ENCODE measurements around the gene PIWIL1. TPM values are rescaled to one million over a fixed set of nuclear protein-coding genes. Genes with fewer than 3 reads are reported as not detected.

PIWIL1 gene
- total RNA-seq, 1 experiment from 2014 or later = not detected

- Histone ChIP-seq H4K8ac (replicated peaks; ENCODE audit: insufficient read length, low read depth, low read length) (no peak overlapping the region), H2BK15ac (ENCODE audit: low read depth, low read length) (no peak overlapping the region), H3K9me3 (ENCODE audit: control insufficient read depth, low read depth, low read length) (no peaks in the 10 kb centered on the region), H4K20me1 (ENCODE audit: control insufficient read depth, insufficient read depth, insufficient read length) (no peaks in the 10 kb centered on the region), H3K79me2 (ENCODE audit: insufficient read depth, low read length) (no peaks in the 10 kb centered on the region), H3K4ac (ENCODE audit: low read depth, low read length) (no peak overlapping the region), H4K5ac (ENCODE audit: insufficient read length, low read depth, low read length) (no peak overlapping the region), H2AFZ (ENCODE audit: low read length) (no peak overlapping the region), H3K18ac (ENCODE audit: insufficient read length, low read depth, low read length) (no peak overlapping the region), H2BK120ac (ENCODE audit: low read depth, low read length, poor library complexity, severe bottlenecking) (no peak overlapping the region), H3K23me2 (ENCODE audit: insufficient read length, low read depth, low read length, poor library complexity, severe bottlenecking) (peaks cover 4% of the 10 kb centered on the region), H3K27ac (ENCODE audit: insufficient read length, low read depth, low read length) (no peak overlapping the region), H3K14ac (ENCODE audit: insufficient read depth, low read length) (no peak overlapping the region), H3K4me1 (ENCODE audit: insufficient read depth, low read length) (no peaks in the 10 kb centered on the region), H3K9ac (ENCODE audit: extremely low read depth, insufficient read length, low read length) (no peak overlapping the region), H3K23ac (ENCODE audit: insufficient read length, low read depth, low read length) (no peak overlapping the region), H2BK20ac (ENCODE audit: low read depth, low read length, poor library complexity, severe bottlenecking) (no peak overlapping the region), H3K79me1 (ENCODE audit: insufficient read depth, low read depth, low read length, poor library complexity, severe bottlenecking) (no peaks in the 10 kb centered on the region), H4K91ac (ENCODE audit: insufficient read length, low read depth, low read length) (no peak overlapping the region), H3K4me2 (ENCODE audit: insufficient read depth, insufficient read length, low read length) (no peak overlapping the region), H2BK12ac (ENCODE audit: insufficient read length, low read depth, low read length) (no peak overlapping the region), H2AK5ac (ENCODE audit: insufficient read length, low read length) (no peak overlapping the region), H3K56ac (ENCODE audit: insufficient read length, low read depth, low read length) (no peak overlapping the region), H3T11ph (ENCODE audit: low read length) (no peak overlapping the region), H3K27me3 (ENCODE audit: insufficient read depth, low read length) (no peaks in the 10 kb centered on the region), H2BK5ac (ENCODE audit: insufficient read length, low read length) (no peak overlapping the region)
- H3K4me3 Mint-ChIP-seq = no peak overlapping the region
- WGBS (ENCODE audit: extremely low coverage, insufficient read length, low lambda C conversion rate) = no CpG with 5 or more reads among the region's 82 CpGs
- peaks cover 9 to 12% of the 10 kb centered on the region in 2 experiments for H3K4me1 Mint-ChIP-seq
- H3K36me3 Mint-ChIP-seq (ENCODE audit: insufficient read depth in 1 of 3, low read depth in 3 of 3) = peaks cover 0 to 4% (median 3%) of the 10 kb centered on the region in 3 experiments; a peak in 2 of 7 replicates
- no peak for DNase-seq
- peaks cover 3 to 6% of the 10 kb centered on the region in 2 experiments; a peak in 4 of 5 replicates for H3K9me3 Mint-ChIP-seq
- peaks cover 24% of the 10 kb centered on the region for H3K27me3 Mint-ChIP-seq (ENCODE audit: low read depth)
- no peak overlapping the region for H3K27ac Mint-ChIP-seq
- no peak for TF ChIP-seq CTCF (conservative IDR thresholded peaks at IDR 0.05)
These were observed 1.3 kb downstream of the PIWIL1 start for GRCh38 chr12:130338794-130339601.
